Esophagus squamous epithelium (tissue), 5 donors: Measurements from ENCODE around the gene HOATZ. TPM values are rescaled to one million over a fixed set of nuclear protein-coding genes. Genes with fewer than 3 reads are reported as not detected.
A peak's percentile ranks its signal among the peaks of the same experiment; 100 is the strongest.

Source experiments
- DNase-seq: peaks from one replicate; lab custom pipeline; 2025; lab: John Stamatoyannopoulos, UW
- H3K27ac ChIP-seq, 4 donors: fragments of 200-600 bp; sonication (generic); one replicate each; pipeline ENCODE4 v1.5.1; 2016 to 2019; ENCODE audit warnings: mild to moderate bottlenecking in 1 of 4
- H3K27me3 ChIP-seq, 4 donors: fragments of 200-600 bp; sonication (generic); 1 replicate in 3 of 4; 2 replicates in 1 of 4; pipeline versions ENCODE4 v1.5.1 to v1.6.0; 2017 to 2021; ENCODE audit warnings: antibody characterized with exemption in 1 of 4
- H3K36me3 ChIP-seq, 3 donors: fragments of 200-600 bp; sonication (generic); one replicate each; pipeline ENCODE4 v1.5.1; 2016 to 2019
- H3K4me1 ChIP-seq, 3 donors: fragments of 200-600 bp; sonication (generic); one replicate each; pipeline ENCODE4 v1.5.1; 2017 to 2019
- H3K4me3 ChIP-seq, 4 donors: fragments of 200-600 bp; sonication (generic); 1 replicate in 3 of 4; 2 replicates in 1 of 4; pipeline ENCODE4 v1.5.1; 2016 to 2019; ENCODE audit warnings: mild to moderate bottlenecking in 2 of 4, moderate library complexity in 1 of 4
- H3K9me3 ChIP-seq, 3 donors: fragments of 200-600 bp; sonication (generic); one replicate each; pipeline ENCODE4 v1.5.1; 2016 to 2019
- CTCF ChIP-seq, 6 experiments: fragments of 450-650 bp in 4 of 6; fragments of 200-600 bp in 2 of 6; sonication (generic) in 2 of 6; IDR thresholded peaks; one replicate each; pipeline ENCODE4 v1.5.1; 2016 to 2019; ENCODE audit warnings: antibody characterized with exemption in 6 of 6, mild to moderate bottlenecking in 4 of 6, moderate library complexity in 4 of 6
- POLR2A ChIP-seq, 4 donors: fragments of 450-650 bp; IDR thresholded peaks; one replicate each; pipeline ENCODE4 v1.6.1; 2017; ENCODE audit warnings: antibody characterized with exemption in 4 of 4, mild to moderate bottlenecking in 4 of 4, moderate library complexity in 3 of 4
- WGBS, 2 donors: methylation state at CpG; one replicate each; pipeline ENCODE4 v1.1.5; 2018; 5-methylcytosine and 5-hydroxymethylcytosine counted together
- intact Hi-C: fragments of 100-400 bp; cut with DNase I; formaldehyde crosslinking; loops from one replicate; pipeline ENCODE4 v1.15.0; 2022
- total RNA-seq, 4 donors: library from RNA; depleted of rRNA; stranded (reverse); fragments of >200 nt; gene quantifications; one replicate each; pipeline ENCODE4 v1.1.0, GENCODE V29; 2016
- donor health status: DM: yes; HTN: yes; CAD: no.

HOATZ gene
- total RNA-seq, 4 donors from 2014 or later = not detected

GRCh38 chr11:111561791-111562325, 47.3 kb downstream of the HOATZ start:
- H3K36me3 ChIP-seq = no peaks in the 10 kb centered on the region
- 55 to 70% methylated on average over 3 of the region's 3 CpGs for WGBS, 2 donors
- no peaks in the 10 kb centered on the region for H3K4me1 ChIP-seq
- H3K4me3 ChIP-seq = no peak overlapping the region
- TF ChIP-seq POLR2A (IDR thresholded peaks at IDR 0.05) (no peak), CTCF (IDR thresholded peaks at IDR 0.05) (no peak)
- H3K9me3 ChIP-seq = no peaks in the 10 kb centered on the region
- no peaks in the 10 kb centered on the region for H3K27me3 ChIP-seq
- H3K27ac ChIP-seq = no peak overlapping the region
- intact Hi-C loops = no loop called here
- DNase-seq = no peak

- H3K27ac ChIP-seq = no peak overlapping the region
- TF ChIP-seq CTCF (IDR thresholded peaks at IDR 0.05) = no peak
- TF ChIP-seq POLR2A (IDR thresholded peaks at IDR 0.05) = no peak
- no peaks in the 10 kb centered on the region for H3K27me3 ChIP-seq
- intact Hi-C loops = no loop called here
- WGBS, 2 donors = 82 to 83% methylated on average over 8 to 10 of the region's 10 CpGs
- H3K4me3 ChIP-seq = no peak overlapping the region
- no peaks in the 10 kb centered on the region for H3K36me3 ChIP-seq
- no peaks in the 10 kb centered on the region for H3K9me3 ChIP-seq
- no peaks in the 10 kb centered on the region for H3K4me1 ChIP-seq
- DNase-seq = no peak
Measured at GRCh38 chr11:111562692-111563389, 48.3 kb downstream of the HOATZ start.

DNA sequence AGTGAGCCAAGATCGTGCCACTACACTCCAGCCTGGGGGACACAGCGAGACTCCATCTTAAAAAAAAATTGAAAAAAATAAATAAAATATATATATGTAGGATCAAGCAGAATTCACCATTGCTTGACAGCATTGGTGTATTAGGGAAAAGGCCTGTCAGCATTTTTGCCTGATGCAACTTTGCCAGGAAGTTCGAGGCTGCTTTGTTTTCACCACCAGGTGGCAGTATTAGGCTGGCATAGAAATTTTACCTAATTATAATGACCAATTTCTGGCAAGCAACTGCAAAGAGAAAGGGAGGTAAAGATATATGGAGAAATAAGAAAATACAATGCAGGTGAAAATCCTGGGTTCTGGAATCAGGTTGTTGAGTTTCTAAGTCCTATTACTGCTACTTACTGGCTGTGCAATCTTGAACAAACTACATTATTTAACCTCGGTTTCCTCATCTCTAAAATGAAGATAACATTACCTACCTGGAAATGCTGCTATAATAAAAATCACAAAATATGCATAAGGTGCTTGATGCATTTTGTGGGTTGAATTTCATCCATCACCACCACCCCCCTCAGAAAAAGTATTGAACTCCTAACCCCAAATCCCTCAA, 50.6 kb downstream of the HOATZ start:
- intact Hi-C loops = loop anchor here (5.0 kb wide), 1 partner anchor 267 kb away; no protein-coding TSS in a partner anchor
- DNase-seq = no peak
- Histone ChIP-seq H3K36me3 (no peaks in the 10 kb centered on the region), H3K27me3 (no peaks in the 10 kb centered on the region), H3K9me3 (no peaks in the 10 kb centered on the region), H3K27ac (no peak overlapping the region), H3K4me3 (no peak overlapping the region), H3K4me1 (no peaks in the 10 kb centered on the region)
- WGBS, 2 donors = 39 to 66% methylated on average over 2 to 4 of the region's 4 CpGs
- TF ChIP-seq POLR2A (IDR thresholded peaks at IDR 0.05) (no peak), CTCF (IDR thresholded peaks at IDR 0.05) (peak; percentile 61 to 94 (median 88))

DNA sequence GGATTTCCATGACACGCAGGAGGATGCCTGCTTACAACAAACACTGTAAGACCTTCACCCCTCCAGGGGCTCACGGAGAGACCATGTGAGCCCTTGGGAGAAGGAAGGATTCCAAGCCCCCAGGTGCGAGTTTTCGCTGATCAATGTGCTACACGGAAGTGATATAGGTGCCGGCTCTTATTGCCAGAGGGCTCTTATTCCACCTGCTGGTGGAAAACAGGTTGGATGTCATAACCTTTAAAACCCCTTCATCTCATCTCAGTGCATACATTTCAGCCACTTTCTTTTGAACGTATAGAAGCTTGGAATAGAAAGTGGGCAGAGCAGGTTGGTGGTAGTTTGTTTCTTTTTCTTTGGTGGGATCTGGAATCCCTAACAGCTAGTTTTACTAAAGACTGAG, 51.7 kb downstream of the HOATZ start:
- no peaks in the 10 kb centered on the region for H3K27me3 ChIP-seq
- H3K36me3 ChIP-seq = no peaks in the 10 kb centered on the region
- H3K27ac ChIP-seq = no peak overlapping the region
- no peak overlapping the region for H3K4me3 ChIP-seq
- TF ChIP-seq POLR2A (IDR thresholded peaks at IDR 0.05) (no peak), CTCF (IDR thresholded peaks at IDR 0.05) (no peak)
- no peaks in the 10 kb centered on the region for H3K9me3 ChIP-seq
- DNase-seq = no peak
- H3K4me1 ChIP-seq = no peaks in the 10 kb centered on the region
- intact Hi-C loops = loop anchor here (5.0 kb wide), 1 partner anchor 266 kb away; no protein-coding TSS in a partner anchor
- WGBS, 2 donors = 52 to 64% methylated on average over 7 of the region's 7 CpGs

DNA sequence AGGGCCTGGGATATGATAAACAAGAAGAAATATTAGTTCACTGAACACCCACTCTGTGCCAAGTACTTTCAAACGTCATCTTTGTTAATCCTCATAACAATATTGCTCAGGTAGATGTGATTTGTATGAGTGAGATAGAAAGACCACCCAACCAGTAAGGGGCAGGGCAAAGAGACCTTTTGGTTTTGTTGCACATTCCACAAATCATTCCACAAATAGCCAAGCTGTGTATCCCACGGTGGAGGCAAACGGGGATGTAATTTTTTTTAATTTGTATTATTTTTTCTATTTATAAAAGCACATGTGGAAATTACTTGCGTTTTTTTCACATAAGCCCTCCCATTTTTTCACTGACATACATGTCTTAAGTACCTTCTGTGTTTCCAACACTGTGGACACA, 54.9 kb downstream of the HOATZ start:
- WGBS, 2 donors = 56 to 61% methylated on average over 4 of the region's 4 CpGs
- H3K9me3 ChIP-seq = no peaks in the 10 kb centered on the region
- intact Hi-C loops = loop anchor here (5.0 kb wide), 1 partner anchor 263 kb away; no protein-coding TSS in a partner anchor
- peaks cover 0 to 13% (median 13%) of the 10 kb centered on the region in 3 donors for H3K4me1 ChIP-seq
- no peak for DNase-seq
- no peak for TF ChIP-seq CTCF (IDR thresholded peaks at IDR 0.05)
- no peak for TF ChIP-seq POLR2A (IDR thresholded peaks at IDR 0.05)
- H3K27ac ChIP-seq = no peak overlapping the region
- no peaks in the 10 kb centered on the region for H3K36me3 ChIP-seq
- no peaks in the 10 kb centered on the region for H3K27me3 ChIP-seq
- no peak overlapping the region for H3K4me3 ChIP-seq
